H54 (cell line): ENCODE results near the gene SUGCT.
A peak's percentile ranks its signal among the peaks of the same experiment; 100 is the strongest.

Source experiments
- DNase-seq: peaks from one replicate; pipeline ENCODE4 v3.0.0; 2011; ENCODE audit warnings: low spot score, mixed read lengths; ENCODE audit not compliant: insufficient read length
- FAIRE-seq: peaks from 3 replicates; lab custom pipeline; 2011; peaks lifted over from hg19 to GRCh38; lab: Jason Lieb, UNC
- POLR2A ChIP-seq: IDR thresholded peaks from 2 replicates; pipeline ENCODE4 v1.6.1; 2011; ENCODE audit warnings: low read depth, mild to moderate bottlenecking, low read length

Gene SUGCT

DNA sequence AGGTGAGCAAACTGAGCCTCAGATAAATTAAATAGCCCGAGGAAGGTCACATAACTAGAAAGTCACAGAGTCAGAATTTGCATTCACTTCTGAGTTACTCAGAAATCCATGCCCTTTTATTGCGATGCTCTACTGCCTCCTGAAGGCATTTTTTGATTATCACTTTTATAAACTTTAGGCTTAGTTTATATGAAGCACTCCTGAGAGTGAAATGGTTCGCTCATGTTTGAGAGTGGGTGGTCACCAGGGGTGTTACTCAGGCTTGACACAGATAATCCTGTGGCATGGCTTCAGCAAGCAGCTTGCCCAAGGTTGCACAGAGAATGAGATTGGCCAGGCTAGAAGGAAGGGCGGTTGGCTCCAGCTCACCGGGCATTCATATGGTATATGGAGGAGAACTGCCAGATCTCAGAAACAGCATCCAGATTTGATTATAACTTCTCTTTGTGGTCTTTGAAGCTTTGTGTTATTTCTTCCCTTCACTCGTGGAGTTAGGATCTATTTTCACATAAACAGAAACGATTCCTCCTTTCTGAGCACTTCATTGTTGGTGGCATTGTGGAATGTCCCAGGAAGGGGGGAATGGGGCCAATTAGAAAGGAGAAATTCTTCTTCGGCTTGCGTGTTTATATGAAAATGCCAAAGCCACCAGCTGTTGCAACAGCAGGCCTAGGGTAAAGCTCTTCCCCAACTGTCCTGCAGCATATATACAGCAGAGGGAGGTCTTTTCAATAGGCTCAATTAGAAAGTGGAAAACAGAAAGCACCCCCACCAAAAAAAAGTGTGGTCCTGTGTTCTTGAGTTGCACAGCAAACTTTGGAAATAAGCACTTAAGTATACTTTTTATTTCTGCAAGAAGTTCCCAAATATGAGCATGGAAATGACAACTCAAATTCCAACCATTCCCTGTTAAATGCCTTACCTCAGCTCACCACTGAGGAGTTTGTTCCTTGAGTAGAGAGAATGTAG lies 628.8 kb downstream of the SUGCT start:
- DNase-seq (no peak), FAIRE-seq (no peak)
- TF ChIP-seq POLR2A: no peak

- no peak for TF ChIP-seq POLR2A
- FAIRE-seq (no peak), DNase-seq (no peak)
These were observed 630.8 kb downstream of the SUGCT start for GRCh38 chr7:40765639-40766038.

DNA sequence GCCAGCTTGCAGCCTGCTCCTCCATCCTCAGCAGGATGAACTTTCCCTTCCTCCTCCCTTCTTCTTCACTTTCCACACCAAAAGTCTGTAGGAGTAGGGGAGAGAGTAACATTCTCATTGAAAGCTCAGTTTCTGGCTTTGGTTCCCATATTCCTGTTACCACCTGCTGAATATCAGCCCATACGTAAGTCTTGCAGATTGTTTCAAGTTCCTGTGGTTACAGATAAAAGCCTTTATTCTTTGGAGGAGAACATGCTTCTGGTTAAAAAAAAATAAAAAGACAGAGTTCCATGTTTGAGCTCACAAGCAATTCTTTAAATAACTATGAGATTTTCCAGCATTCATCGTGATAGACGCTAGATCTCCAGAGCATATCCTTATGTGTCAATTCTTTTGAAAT lies 637.3 kb downstream of the SUGCT start:
- FAIRE-seq: no peak

DNA sequence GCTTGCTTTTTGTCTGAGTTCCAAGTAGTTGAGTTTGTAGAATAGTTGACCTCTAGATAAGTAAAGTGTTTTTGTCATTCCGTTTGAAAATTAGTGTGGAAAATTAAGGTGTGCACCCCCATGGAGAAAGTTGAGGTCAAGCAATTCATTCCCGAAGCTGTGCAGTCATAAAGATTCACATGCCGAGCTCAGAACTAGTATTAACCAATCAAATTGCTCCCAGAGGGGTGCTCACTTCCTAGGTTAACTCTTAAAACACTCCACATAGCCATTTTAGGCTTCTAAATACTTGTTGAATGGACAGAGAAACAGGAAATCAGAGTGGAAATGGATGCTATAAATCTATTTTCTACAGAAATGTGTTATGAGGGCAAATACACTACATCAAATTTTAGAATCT lies 638.9 kb downstream of the SUGCT start:
- FAIRE-seq: no peak
- no peak for TF ChIP-seq POLR2A
- no peak for DNase-seq

More for the DNA sequence above, 637.3 kb downstream of the SUGCT start:
- TF ChIP-seq POLR2A: no peak
- DNase-seq: no peak

DNA sequence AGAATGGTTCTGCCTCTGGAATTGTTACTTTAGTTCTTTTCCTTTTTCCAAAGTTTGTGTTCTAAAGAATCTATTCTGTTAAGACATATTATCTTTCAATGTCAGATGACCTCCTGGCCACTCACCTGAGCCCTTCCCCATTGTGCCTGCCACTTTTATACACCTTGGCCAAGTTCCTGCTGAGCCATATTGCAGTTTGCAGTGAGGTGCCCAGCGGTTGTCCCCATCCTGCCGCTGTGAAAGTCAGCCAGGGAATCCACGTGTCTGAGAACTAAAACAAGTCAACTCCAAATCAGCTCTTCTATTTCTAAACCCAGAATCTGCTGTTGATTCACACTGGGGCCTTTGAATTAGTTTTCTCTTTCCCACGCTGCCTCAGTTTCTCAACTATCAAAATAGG lies 641.1 kb downstream of the SUGCT start:
- FAIRE-seq (no peak), DNase-seq (no peak)
- no peak for TF ChIP-seq POLR2A

DNA sequence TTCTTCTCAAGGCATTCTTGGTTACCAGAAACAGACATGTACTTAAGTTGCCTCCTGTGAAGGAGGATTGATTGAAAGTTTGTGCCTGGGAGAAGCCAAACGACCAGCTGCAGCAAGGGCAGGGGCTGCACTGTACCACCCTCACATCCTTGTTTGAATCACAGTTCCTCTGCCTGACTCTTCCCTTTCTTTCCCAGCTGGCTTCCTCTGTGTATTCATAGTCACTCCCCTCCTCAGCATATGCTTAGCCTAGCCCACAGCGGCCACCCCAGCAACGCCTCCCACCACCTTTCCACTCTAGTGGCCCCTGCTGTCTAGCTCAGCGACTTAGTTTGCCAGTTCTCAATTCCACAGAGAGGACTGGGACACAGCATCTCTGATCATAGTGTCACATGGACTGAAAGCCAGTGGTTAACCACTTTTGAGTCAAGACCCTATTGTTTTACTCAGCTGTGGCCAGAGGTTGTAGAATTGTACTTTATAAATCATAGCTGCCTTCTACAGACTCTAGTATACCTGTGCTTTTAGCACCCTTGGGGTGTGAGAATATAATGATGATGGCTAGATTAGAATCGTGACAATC lies 643.0 kb downstream of the SUGCT start:
- no peak for TF ChIP-seq POLR2A
- FAIRE-seq: no peak
- DNase-seq: no peak

DNA sequence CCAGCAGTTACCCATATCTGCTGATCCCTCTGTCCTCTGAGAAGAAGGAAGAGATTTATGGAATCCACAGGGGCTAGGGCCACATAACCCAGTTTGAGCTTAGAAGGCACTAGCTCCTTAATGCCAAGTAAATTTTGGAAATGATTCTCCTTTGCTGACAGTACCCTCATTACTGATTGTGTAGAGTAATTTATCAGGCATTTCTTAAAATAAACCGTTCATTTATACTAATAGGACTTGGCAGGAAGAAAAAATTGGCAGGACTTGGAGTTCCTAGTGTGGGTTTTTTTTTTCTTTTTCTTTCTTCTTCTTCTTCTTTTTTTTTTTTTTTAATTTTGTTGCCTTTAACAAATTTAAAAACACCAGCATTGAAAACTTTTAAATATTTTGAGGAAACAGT lies 645.7 kb downstream of the SUGCT start:
- no peak for TF ChIP-seq POLR2A
- no peak for FAIRE-seq
- no peak for DNase-seq

DNA sequence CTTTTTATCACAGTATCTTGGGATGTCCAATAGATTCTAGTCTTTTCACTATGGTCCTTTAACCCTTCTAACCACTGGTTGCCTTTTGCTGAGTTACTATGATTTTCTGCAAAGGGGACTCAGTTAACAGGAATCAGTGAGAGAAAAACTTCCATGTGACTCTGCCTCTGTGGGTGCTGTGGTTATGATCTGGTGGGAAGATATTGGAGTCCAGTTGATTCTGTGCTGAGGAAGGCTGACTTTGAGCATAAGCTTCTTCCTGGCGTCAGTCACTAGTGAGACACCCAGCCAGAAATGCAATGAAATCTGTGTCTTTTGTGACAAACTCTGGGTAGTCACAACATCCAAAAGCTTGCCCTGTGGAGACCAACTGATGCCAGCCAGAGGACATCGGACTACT lies 648.0 kb downstream of the SUGCT start:
- FAIRE-seq (no peak), DNase-seq (no peak)
- no peak for TF ChIP-seq POLR2A

DNA sequence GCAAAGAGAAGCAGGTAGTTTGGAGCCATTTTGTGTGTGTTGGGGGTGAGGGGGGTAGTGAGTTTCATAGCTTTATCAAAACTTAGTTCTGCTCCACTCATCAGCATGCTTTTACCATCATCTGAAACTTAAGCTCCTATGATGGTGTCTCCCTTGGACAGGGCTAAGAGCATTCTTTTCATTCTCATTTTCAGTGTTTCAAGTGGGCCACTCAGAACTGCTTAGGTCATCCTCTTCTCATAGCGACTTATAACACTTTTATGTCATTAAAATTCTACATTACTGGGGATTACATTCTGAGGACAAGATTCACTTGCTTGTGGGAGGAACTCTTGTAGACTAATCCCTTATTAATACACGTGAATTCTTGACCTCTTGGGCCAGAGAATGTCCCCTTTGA lies 649.4 kb downstream of the SUGCT start:
- no peak for DNase-seq
- FAIRE-seq: no peak
- no peak for TF ChIP-seq POLR2A

- FAIRE-seq (no peak), DNase-seq (no peak)
- TF ChIP-seq POLR2A: no peak
These were observed 652.1 kb downstream of the SUGCT start for GRCh38 chr7:40786909-40787308.

GRCh38 chr7:40793132-40793531 lies 658.3 kb downstream of the SUGCT start:
- FAIRE-seq (peak; percentile 78), DNase-seq (no peak)
- TF ChIP-seq POLR2A: no peak

DNA sequence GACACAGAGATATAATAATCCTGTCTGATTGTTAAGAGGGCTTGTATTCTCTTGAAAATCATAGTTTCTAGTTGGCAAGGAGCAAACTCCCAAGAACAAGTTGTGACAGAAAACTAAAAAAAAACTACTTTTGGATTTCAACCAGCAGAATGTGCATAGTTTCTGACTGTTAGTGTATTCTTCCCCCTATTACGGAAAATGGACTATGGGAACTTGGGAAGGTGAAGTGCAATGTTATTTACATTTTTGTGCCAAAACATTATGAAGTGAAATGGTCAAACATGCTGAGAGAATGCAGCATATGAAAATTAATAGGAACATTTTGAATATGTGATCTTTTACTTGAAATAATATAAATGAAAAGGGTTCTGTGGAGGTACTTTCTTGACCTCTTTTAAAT lies 660.8 kb downstream of the SUGCT start:
- no peak for DNase-seq
- no peak for FAIRE-seq
- TF ChIP-seq POLR2A: no peak

DNA sequence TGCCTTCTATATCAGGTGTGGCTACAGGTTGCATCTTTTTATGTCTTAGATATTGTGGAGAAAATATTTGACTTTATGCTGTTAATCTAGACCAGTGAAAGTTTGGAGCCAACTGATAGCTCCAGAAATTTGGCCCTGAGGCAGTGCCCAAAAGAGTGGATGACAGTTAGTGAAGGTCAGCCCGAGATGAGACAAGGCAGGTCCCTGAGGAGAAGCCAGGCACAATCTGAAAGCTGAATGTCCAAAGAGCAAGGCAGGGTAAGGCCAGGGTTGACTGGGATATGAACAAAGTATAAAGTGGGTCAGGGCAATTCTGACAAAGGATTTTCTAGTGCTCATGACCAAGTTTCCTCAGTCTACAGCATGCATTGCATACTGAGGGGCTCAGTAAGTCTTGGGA lies 661.9 kb downstream of the SUGCT start:
- no peak for TF ChIP-seq POLR2A
- FAIRE-seq (no peak), DNase-seq (no peak)

DNA sequence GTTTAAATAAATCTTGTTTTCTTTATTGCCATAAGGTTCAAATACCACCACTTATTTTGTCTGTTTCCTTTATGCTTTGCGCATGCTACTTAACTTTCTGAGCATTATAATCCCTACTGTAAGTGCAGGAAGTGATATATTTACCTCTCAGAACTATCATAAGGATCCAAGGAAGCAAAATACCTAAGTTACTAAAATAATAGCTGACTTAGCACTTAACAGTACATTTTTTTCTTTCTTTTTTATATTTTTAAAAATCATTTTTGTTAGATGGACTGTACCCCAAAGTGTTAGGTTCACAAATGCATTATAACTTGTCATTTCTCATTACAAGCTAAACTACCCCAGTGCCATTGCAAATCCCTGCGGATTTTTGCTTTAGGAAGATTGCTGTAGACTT lies 663.8 kb downstream of the SUGCT start:
- no peak for TF ChIP-seq POLR2A
- no peak for DNase-seq
- FAIRE-seq: no peak
